ENCODE measurements around the gene PECR. TPM values are rescaled to one million over a fixed set of nuclear protein-coding genes. Genes with fewer than 3 reads are reported as not detected.

PECR gene
- total RNA-seq, 1 experiment from 2014 or later = 26.0 TPM

GRCh38 chr2:216023055-216023648, 58.5 kb downstream of the PECR start:
- no peak for TF ChIP-seq EZH2phosphoT487 (IDR thresholded peaks at IDR 0.05; ENCODE audit: borderline replicate concordance, low read length)
- no peak for TF ChIP-seq EZH2 (IDR thresholded peaks at IDR 0.05; ENCODE audit: low read length, unreplicated experiment)
- peak; percentile 87 for TF ChIP-seq CTCF (conservative IDR thresholded peaks at IDR 0.05; ENCODE audit: low read depth, low read length)
- H2AFZ ChIP-seq (ENCODE audit: low read length) = no peak overlapping the region
- DNase-seq (peak; percentile 74), ATAC-seq (peak; percentile 94)
- no peaks in the 10 kb centered on the region for H4K20me1 ChIP-seq (ENCODE audit: low read length)
- no peaks in the 10 kb centered on the region for H3K36me3 ChIP-seq (ENCODE audit: low read depth, low read length)
- BruUV-seq (replicated peaks) = no TSS peak
- H3K27ac ChIP-seq (ENCODE audit: low read length) = no peak overlapping the region
- no peak overlapping the region for H3K4me2 ChIP-seq (ENCODE audit: low read length)
- H3K9ac ChIP-seq (ENCODE audit: low read length) = no peak overlapping the region
- H3K27me3 ChIP-seq (ENCODE audit: low read length) = no peaks in the 10 kb centered on the region
- no peaks in the 10 kb centered on the region for H3K79me2 ChIP-seq (ENCODE audit: low read length)
- no peaks in the 10 kb centered on the region for H3K9me3 ChIP-seq (ENCODE audit: low read length)
- H3F3A ChIP-seq (ENCODE audit: low read length, unreplicated experiment) = no peaks in the 10 kb centered on the region
- CTCF ChIA-PET = interaction anchor here (0.6 to 1.2 kb wide), 6 partner anchors 9 to 73 kb away, joined by 3 to 12 read pairs (median 4); no protein-coding TSS in a partner anchor
- no peaks in the 10 kb centered on the region for H3K4me1 ChIP-seq (ENCODE audit: insufficient read depth, low read length)
- POLR2A ChIA-PET (ENCODE audit: unreplicated experiment) = interaction anchor here (1.0 kb wide), 1 partner anchor 73 kb away, joined by 6 read pairs; no protein-coding TSS in a partner anchor
- H3K9me2 ChIP-seq (replicated peaks; ENCODE audit: low read length) = no peaks in the 10 kb centered on the region
- intact Hi-C loops (cut with micrococcal nuclease) = loop anchor here (1.0 kb wide), 1 partner anchor 73 kb away; no protein-coding TSS in a partner anchor
- H3K4me3 ChIP-seq (ENCODE audit: low read length) = no peak overlapping the region

GRCh38 chr2:216021768-216022565, 59.6 kb downstream of the PECR start:
- H3K79me2 ChIP-seq (ENCODE audit: low read length) = no peaks in the 10 kb centered on the region
- H3K36me3 ChIP-seq (ENCODE audit: low read depth, low read length) = no peaks in the 10 kb centered on the region
- intact Hi-C loops (cut with micrococcal nuclease) = no loop called here
- no peaks in the 10 kb centered on the region for H3K9me2 ChIP-seq (replicated peaks; ENCODE audit: low read length)
- H3K4me2 ChIP-seq (ENCODE audit: low read length) = no peak overlapping the region
- peak; percentile 28 for DNase-seq
- no TSS peak for BruUV-seq (replicated peaks)
- POLR2A ChIA-PET (ENCODE audit: unreplicated experiment) = no interaction called here
- CTCF ChIA-PET = no interaction called here
- H3K27me3 ChIP-seq (ENCODE audit: low read length) = no peaks in the 10 kb centered on the region
- H3K4me1 ChIP-seq (ENCODE audit: insufficient read depth, low read length) = peaks cover 11% of the 10 kb centered on the region
- no peaks in the 10 kb centered on the region for H3F3A ChIP-seq (ENCODE audit: low read length, unreplicated experiment)
- H3K4me3 ChIP-seq (ENCODE audit: low read length) = no peak overlapping the region
- TF ChIP-seq CTCF (conservative IDR thresholded peaks at IDR 0.05; ENCODE audit: low read depth, low read length) (no peak), EZH2 (IDR thresholded peaks at IDR 0.05; ENCODE audit: low read length, unreplicated experiment) (no peak), EZH2phosphoT487 (IDR thresholded peaks at IDR 0.05; ENCODE audit: borderline replicate concordance, low read length) (no peak)
- H3K9me3 ChIP-seq (ENCODE audit: low read length) = no peaks in the 10 kb centered on the region
- no peak for ATAC-seq
- H4K20me1 ChIP-seq (ENCODE audit: low read length) = no peaks in the 10 kb centered on the region
- no peak overlapping the region for H3K9ac ChIP-seq (ENCODE audit: low read length)
- H3K27ac ChIP-seq (ENCODE audit: low read length) = no peak overlapping the region
- no peak overlapping the region for H2AFZ ChIP-seq (ENCODE audit: low read length)
